HTERT RPE-1 (cell line): Measurements from ENCODE around the gene ZBTB25.

Experiments used
- in situ Hi-C: fragments of 300-500 bp; cut with MboI; formaldehyde crosslinking; loops from 4 replicates; pipeline ENCODE4 v1.14.3; 2020; ENCODE audit warnings: low sequenced_read_pairs

ZBTB25 gene, protein sequence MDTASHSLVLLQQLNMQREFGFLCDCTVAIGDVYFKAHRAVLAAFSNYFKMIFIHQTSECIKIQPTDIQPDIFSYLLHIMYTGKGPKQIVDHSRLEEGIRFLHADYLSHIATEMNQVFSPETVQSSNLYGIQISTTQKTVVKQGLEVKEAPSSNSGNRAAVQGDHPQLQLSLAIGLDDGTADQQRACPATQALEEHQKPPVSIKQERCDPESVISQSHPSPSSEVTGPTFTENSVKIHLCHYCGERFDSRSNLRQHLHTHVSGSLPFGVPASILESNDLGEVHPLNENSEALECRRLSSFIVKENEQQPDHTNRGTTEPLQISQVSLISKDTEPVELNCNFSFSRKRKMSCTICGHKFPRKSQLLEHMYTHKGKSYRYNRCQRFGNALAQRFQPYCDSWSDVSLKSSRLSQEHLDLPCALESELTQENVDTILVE

DNA sequence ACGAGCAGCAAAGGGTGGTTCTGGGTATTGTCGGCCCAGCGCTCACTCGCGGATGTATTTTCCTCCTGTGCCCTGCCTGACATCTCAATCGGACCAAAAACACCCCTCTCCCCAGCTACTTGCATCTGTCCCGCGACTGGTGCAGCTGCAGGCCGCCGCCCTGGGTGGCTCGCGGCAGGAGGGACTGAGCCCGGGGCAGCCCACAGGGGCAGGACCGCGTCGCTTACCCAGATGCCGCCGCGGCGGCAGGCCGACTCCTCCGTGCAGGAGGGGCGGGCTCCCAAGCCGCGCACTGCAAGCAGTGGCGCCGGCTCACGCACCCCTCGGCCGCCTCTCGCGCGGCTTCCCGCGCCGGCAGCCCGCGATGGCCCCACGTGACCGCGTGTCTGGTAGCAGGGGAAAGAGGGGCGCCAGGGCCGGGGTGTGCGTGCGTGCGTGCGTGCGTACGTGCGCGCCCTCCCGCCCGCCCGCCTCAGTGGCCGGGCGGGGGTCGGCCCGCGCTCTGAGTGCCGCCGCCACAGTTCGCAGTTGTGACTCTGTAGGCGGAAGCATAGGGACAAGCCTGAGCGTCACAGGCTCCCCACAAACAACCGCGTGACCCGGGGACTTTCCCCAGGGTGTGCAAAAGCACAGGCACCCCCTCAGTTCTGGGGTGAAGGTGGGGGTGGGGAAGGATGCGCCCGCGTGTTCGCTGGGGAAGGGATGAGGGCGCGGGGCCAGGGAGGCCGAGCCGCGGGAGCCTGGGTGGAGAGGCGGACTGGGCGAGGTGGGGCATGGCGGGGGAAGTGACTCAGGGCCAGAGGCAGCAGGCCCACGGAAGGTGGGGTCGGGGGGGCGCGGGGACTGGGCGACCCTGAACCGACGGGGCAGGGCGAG lies at the start of gene ZBTB25:
ZBTB25 (minus strand) TSS at position 405 of the 876 bp plus-strand sequence. CDS start 13,305 bp downstream, outside the sequence.
- in situ Hi-C loops, result no loop called here

DNA sequence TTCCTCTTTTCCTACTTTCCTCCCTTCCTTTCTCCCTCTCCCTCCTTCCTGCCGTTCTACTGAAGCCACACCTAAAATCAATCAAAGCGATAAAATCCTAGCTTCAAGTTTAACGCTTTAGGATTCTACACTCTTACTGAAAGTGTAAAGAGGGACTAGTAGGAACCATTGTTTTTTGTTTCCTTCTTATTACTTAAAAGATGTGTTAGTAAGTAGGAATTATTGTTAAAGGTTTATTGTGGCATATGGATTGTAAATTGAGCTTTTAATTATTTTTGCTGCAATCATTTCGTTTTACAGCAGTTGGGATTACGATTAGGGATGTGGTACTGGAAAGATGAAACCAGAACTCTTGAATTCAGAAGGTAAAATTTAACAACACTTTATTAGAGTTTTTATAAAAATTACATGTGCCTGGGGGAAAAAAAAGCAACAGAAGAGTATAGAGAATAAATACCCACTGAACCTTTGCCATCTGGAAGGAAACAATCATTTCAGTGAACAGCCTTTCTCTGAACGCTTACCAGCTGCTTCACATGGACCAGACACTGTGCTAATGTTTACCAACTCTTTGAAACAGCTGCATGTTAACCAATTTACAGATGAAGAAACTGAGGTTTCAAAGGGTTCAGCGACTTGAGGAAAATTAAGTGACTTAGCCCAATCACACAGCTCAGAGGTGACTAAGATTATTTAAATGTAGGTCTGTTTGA lies 47.1 kb upstream of the ZBTB25 start:
- in situ Hi-C loops, result no loop called here

DNA sequence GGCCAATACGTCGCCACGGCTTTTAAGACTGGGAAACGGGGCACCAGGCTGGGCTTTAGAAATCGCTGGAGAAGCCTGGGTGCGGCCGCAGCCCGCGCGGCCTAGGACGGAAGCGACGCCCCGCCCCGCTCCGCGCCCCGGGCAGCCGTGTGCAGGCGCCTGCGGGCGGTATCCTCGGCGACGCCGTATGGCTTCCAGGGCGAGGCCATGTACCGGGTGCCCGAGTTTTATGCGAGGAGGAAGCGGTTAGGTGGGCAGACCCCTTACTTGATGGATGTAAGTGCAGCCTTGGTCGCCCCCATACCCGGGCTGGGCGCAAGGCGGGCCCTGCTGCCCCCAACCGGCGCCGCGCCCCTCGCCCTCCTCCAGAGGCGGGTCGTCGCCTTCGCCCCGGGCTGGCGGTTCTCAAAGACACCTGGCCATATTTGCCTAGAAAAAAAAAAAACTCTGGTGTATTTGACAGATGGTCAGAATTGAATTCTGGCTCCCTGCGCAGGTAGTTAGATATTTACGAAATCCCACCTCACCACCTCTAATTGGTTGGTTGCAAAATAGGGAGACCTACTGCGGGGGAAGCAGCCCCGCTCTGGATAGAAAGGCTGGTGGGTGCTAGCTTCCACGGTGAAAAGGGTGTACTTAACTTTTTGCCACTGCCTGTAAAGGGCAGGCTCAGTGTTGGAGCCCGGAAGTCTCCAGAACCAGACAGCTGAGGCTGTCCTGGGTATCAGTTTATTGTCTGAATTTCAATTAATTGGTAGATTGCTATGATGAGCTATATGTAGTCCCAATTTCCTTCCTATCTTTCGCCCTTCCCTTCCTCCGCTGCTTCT lies 46.4 kb upstream of the ZBTB25 start, which contains the start of gene PPP1R36:
PPP1R36 (plus strand) TSS at position 171 of the 830 bp plus-strand sequence; CDS start at position 208, 37 bp downstream.
- in situ Hi-C loops, result no loop called here

DNA sequence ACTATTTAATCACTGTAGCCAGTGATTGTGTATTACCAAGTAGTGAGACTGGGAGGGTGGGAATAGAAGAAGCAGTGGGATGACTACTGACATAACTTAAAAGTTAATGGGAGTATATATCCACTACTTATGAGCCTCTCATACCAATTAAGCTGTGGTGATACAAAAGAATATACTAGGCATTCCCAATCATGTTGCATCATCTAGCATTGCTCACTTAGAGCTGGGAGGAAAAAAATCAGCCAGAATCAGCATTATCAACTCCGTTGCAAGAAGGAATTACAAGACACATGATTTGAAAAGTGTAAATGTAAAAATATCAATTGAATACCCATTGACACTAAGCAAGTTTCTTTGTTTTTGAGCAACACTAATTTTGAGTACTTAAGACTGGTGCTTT lies 45.4 kb upstream of the ZBTB25 start:
- in situ Hi-C loops, result no loop called here

DNA sequence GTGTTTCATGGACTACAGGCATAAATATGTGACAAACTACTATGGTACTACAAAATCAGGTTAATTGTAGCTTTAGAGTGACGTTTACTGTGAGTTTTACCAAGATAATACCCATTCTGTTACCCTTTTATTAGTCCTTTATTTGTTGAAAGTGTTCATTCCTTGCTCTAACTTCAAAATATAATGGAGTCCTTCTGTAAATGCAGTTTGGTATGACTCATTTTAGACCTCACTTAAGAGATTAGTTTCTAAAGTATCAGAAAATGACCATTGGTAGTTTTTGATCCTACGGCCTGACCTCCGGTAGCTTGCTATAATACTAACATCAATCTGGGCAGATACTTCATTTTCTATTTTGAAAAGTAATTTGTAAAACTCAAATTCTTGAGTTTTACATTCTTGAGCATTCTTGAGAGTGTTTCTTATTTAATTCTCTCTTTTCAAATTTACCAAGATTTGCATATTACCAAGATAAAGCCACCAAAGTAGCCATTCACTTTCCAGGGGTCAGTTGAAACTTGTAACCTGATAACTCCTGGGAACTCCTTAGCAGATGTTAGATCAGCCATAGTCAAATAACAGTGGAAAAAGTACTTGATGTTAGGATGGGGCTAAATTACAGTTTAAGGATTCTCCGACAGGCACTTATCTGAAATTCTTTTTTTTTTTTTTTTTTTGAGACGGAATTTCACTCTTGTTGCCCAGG lies 41.1 kb upstream of the ZBTB25 start:
- in situ Hi-C loops, result no loop called here

DNA sequence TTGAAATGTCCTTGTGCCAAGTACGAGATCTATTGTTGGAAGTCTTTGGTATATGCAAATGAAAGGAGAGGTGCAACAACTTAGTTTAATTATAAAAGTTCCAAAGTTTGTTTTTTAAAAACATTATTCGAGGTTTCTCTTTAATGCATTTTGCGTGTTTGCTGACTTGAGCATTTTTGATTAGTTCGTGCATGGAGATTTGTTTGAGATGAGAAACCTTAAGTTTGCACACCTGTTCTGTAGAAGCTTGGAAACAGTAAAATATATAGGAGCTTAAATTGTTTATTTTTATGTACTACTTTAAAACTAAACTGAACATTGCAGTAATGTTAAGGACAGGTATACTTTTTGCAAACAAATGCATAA lies 39.2 kb upstream of the ZBTB25 start:
- in situ Hi-C loops, result no loop called here

DNA sequence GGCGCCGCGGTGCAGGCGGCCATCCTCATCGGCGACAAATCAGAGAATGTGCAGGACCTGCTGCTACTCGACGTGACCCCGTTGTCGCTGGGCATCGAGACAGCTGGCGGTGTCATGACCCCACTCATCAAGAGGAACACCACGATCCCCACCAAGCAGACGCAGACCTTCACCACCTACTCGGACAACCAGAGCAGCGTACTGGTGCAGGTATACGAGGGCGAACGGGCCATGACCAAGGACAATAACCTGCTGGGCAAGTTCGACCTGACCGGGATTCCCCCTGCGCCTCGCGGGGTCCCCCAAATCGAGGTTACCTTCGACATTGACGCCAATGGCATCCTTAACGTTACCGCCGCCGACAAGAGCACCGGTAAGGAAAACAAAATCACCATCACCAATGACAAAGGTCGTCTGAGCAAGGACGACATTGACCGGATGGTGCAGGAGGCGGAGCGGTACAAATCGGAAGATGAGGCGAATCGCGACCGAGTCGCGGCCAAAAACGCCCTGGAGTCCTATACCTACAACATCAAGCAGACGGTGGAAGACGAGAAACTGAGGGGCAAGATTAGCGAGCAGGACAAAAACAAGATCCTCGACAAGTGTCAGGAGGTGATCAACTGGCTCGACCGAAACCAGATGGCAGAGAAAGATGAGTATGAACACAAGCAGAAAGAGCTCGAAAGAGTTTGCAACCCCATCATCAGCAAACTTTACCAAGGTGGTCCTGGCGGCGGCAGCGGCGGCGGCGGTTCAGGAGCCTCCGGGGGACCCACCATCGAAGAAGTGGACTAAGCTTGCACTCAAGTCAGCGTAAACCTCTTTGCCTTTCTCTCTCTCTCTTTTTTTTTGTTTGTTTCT lies 38.6 kb upstream of the ZBTB25 start:
- in situ Hi-C loops, result no loop called here

DNA sequence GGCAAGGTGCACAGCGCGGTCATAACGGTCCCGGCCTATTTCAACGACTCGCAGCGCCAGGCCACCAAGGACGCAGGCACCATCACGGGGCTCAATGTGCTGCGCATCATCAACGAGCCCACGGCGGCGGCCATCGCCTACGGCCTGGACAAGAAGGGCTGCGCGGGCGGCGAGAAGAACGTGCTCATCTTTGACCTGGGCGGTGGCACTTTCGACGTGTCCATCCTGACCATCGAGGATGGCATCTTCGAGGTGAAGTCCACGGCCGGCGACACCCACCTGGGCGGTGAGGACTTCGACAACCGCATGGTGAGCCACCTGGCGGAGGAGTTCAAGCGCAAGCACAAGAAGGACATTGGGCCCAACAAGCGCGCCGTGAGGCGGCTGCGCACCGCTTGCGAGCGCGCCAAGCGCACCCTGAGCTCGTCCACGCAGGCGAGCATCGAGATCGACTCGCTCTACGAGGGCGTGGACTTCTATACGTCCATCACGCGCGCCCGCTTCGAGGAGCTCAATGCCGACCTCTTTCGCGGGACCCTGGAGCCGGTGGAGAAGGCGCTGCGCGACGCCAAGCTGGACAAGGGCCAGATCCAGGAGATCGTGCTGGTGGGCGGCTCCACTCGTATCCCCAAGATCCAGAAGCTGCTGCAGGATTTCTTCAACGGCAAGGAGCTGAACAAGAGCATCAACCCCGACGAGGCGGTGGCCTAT lies 37.8 kb upstream of the ZBTB25 start:
- in situ Hi-C loops, result no loop called here

DNA sequence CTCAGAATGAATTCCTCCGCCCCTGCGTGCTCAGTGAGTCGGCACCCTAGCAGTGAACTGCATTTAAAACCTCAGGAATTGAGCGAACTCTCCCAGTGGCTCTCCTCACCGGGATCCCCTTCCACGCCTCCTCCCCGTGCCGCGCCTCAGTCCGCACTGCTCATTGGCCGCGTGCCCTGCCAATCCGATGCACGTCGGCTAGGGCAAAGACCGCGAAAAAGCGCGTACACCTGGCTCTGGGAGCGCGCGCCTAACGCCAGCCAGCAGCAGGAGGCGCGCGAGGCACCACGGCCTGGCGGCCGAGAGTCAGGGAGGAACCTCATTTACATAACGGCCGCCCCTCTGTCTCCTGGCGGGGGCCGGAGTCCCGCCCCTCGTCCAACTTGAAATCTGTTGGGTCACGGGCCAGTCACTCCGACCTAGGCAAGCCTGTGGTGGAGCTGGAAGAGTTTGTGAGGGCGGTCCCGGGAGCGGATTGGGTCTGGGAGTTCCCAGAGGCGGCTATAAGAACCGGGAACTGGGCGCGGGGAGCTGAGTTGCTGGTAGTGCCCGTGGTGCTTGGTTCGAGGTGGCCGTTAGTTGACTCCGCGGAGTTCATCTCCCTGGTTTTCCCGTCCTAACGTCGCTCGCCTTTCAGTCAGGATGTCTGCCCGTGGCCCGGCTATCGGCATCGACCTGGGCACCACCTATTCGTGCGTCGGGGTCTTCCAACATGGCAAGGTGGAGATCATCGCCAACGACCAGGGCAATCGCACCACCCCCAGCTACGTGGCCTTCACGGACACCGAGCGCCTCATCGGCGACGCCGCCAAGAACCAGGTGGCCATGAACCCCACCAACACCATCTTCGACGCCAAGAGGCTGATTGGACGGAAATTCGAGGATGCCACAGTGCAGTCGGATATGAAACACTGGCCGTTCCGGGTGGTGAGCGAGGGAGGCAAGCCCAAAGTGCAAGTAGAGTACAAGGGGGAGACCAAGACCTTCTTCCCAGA lies 36.9 kb upstream of the ZBTB25 start, which contains the start of gene HSPA2:
HSPA2 (plus strand) TSS at position 534 of the 995 bp plus-strand sequence; CDS start at position 643, 109 bp downstream.
- in situ Hi-C loops, result no loop called here

DNA sequence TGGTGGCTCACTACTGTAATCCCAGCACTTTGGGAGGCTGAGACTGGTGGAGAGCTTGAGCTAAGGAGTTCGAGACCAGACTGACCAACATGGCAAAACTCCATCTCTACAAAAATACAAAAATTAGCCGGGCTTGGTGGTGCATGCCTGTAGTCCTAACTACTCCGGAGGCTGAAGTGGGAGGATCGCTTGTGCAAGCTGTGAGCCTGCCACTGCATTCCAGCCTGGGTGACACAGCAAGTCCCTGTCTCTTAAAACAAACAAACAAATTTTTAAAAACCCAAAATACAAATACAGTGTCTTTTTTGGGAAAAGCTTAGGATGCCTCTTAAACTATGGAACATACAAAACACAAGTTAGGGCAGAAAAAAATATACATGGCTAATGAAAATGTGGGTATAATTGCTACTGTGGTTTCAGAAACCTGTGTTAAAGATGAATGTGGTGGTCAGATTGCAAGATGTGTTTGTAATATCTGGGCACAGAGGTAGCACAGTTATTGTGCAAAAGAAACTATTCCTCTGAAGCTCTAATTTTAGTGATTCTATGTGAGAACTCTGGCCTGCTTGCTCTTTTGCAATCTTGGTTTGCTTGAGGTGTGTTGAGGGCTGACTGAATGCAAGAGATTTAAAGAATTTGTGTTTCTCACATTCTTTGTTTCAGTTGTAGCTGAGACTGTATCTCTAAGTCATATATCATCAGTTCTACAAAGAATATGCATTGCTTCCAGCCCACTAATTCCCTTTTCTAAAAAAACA lies 33.0 kb upstream of the ZBTB25 start:
- in situ Hi-C loops, result no loop called here

DNA sequence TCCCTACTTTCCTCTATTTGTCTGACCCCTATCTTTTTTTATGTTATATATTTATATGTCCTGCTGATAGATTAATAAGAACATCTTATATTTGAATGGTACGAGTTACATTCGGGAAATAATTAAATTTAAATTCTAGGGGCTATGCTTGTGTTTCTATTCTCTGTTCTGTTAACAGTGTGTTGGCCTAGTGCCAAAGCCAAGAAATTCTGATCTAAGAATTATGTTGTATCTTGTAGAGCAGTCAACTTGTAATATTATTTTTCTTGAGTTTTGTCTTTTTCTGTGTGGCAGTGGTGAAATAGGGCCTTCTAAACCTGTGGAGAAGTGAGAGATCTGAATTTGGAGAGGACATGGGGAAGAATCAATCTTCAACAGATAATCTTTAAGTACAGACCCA lies 27.9 kb upstream of the ZBTB25 start:
- in situ Hi-C loops, result no loop called here

DNA sequence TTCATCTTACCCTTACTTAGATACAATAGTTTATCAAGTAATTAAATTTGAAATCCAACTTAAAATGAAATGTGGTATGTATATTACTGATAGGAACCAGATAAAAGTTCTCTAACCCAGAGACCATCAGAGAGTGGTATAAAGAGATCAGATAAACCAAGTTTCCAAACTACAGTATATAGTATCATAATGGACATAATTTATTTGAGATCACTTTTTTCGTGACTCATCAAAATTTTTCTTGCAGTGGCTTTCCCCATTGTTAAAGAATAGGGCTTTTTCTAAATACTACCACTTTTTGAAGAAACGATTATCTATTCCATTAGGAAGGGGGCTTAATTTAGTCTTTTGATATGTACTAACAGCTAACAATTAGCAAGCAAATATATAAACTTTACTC lies 21.7 kb upstream of the ZBTB25 start:
- in situ Hi-C loops, result no loop called here

DNA sequence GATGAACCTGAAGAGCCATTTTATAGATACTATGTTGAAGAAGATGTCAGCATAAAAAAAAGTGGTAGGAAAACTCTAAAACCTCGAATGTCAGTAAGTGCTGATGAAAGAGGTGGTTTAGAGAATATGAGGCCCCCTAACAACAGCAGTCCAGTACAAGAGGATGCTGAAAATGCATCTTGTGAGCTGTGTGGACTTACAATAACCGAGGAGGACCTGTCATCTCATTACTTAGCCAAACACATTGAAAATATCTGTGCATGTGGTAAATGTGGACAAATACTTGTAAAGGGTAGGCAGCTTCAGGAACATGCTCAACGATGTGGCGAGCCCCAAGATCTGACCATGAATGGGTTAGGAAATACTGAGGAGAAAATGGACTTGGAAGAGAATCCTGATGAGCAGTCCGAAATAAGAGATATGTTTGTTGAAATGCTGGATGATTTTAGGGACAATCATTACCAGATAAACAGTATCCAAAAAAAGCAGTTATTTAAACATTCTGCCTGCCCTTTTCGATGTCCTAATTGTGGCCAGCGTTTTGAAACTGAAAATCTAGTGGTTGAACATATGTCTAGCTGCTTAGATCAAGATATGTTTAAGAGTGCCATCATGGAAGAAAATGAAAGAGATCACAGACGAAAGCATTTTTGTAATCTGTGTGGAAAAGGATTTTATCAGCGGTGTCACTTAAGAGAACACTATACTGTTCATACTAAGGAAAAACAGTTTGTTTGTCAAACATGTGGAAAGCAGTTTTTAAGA lies 19.1 kb upstream of the ZBTB25 start:
- in situ Hi-C loops, result no loop called here

DNA sequence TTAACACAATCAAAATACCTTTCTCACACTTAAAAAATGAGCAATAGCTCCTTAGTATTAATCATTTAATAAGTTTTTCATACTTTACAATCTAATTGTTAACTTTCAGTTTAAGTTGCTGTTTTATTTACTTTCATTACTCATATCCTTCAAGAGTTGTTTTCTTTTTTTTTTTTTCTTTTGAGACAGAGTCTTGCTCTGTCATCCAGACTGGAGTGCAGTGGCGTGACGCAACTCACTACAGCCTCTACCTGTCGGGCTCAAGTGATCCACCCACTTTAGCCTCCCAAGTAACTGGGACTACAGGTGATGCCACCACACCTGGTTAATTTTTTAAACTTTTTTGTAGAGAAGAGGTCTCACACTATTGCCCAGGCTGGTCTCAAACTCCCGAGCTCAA lies 17.1 kb upstream of the ZBTB25 start:
- in situ Hi-C loops, result no loop called here

DNA sequence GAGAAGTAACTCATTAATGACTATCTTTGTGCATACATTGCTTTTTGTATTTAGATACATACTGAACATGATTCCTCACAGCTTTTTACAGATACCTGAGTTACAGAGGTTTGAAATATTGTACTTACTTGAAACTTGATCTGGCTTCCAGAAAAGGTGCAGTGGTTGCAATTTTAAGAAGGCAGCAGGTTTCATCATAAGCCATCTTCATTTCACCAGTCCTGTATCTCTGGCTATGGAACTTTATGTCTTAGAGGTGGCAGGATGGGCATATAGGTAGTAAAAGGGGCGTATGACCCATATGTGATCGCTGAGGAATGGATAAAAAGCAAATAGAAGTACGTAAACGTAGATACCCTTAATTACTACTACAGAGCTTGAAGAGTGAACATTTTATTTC lies 14.6 kb upstream of the ZBTB25 start:
- in situ Hi-C loops, result no loop called here
